ENCODE results near the gene OBSCN.

DNA sequence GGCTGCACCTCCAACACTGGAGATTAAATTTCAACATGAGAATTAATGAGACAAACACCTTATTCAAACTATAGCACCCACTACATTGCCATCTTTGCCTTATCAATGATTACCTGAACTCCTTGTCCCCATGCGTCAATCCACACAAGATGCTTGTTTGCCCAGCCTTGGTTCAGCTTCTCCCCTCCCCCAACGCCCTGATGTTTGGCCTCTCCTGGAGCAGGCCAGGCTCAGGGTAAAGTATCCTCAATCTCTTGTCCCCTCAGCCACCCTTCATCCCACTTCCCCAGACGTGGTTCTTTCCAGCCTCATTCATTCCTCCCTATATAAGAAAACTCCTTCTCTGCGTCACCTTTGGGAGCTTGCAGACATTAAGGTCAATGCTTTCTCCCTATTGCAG is 220.6 kb downstream of the OBSCN start:
- TF ChIP-seq, protein P1, sequence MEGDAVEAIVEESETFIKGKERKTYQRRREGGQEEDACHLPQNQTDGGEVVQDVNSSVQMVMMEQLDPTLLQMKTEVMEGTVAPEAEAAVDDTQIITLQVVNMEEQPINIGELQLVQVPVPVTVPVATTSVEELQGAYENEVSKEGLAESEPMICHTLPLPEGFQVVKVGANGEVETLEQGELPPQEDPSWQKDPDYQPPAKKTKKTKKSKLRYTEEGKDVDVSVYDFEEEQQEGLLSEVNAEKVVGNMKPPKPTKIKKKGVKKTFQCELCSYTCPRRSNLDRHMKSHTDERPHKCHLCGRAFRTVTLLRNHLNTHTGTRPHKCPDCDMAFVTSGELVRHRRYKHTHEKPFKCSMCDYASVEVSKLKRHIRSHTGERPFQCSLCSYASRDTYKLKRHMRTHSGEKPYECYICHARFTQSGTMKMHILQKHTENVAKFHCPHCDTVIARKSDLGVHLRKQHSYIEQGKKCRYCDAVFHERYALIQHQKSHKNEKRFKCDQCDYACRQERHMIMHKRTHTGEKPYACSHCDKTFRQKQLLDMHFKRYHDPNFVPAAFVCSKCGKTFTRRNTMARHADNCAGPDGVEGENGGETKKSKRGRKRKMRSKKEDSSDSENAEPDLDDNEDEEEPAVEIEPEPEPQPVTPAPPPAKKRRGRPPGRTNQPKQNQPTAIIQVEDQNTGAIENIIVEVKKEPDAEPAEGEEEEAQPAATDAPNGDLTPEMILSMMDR (IDR thresholded peaks at IDR 0.05; ENCODE audit: low read length): no peak
- no peak for TF ChIP-seq EZH2 (IDR thresholded peaks at IDR 0.05; ENCODE audit: borderline replicate concordance, low read length)
